Heart left ventricle (tissue), 13 donors: ENCODE data around the gene RREB1.

ENCODE experiments used
- POLR2A ChIP-seq, 2 donors: fragments of 450-650 bp; IDR thresholded peaks; one replicate each; pipeline ENCODE4 v1.6.1; 2017; ENCODE audit warnings: antibody characterized with exemption in 2 of 2, mild to moderate bottlenecking in 2 of 2, moderate library complexity in 2 of 2
- TF ChIP-seq, protein P1 (sequence below), 12 donors: fragments of 200-600 bp; sonication (generic) in 4 of 12; IDR thresholded peaks; one replicate each; pipeline versions ENCODE4 v1.5.0 to v1.8.0; 2018 to 2022; ENCODE audit warnings: antibody characterized with exemption in 12 of 12, mild to moderate bottlenecking in 5 of 12
- donor health status: ischemic (EF 13 %, LVEDD 7.1; RV severe dilation, severe dysfunction).
- donor health status: DM: no; HTN: yes; CAD: no.
- donor health status: DM: no; HTN: no; CAD: no.
- donor health status: ischemic (EF 25% LVEDD 6.9; RV normal size, moderate dysfunction).
- donor health status: ischemic (EF 25% LVEDD 5.7; RV mildly dilated, moderate dysfunction).
- donor health status: ischemic (EF 35%, LVEDD 5.7; RV mildly dilated, moderate dysfunction).
- donor health status: nonischemic (EF 11% LVEDD 7.7; RV severe dilation, severe dysfunction).
- donor health status: DM: yes; HTN: yes; CAD: no.
- donor health status: PGD.
- donor health status: ischemic (EF 29% LVEDD 5.4; RV normal size, mild dysfunction).
- donor health status: nonischemic (EF 23%, LVEDD 6.1; RV moderate dilation, normal function).

GRCh38 chr6:7246401-7247178 is 138.8 kb downstream of the RREB1 start:
- TF ChIP-seq, protein P1, sequence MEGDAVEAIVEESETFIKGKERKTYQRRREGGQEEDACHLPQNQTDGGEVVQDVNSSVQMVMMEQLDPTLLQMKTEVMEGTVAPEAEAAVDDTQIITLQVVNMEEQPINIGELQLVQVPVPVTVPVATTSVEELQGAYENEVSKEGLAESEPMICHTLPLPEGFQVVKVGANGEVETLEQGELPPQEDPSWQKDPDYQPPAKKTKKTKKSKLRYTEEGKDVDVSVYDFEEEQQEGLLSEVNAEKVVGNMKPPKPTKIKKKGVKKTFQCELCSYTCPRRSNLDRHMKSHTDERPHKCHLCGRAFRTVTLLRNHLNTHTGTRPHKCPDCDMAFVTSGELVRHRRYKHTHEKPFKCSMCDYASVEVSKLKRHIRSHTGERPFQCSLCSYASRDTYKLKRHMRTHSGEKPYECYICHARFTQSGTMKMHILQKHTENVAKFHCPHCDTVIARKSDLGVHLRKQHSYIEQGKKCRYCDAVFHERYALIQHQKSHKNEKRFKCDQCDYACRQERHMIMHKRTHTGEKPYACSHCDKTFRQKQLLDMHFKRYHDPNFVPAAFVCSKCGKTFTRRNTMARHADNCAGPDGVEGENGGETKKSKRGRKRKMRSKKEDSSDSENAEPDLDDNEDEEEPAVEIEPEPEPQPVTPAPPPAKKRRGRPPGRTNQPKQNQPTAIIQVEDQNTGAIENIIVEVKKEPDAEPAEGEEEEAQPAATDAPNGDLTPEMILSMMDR (IDR thresholded peaks at IDR 0.05): peak in 1 of 12 donors; percentile 2
- no peak for TF ChIP-seq POLR2A (IDR thresholded peaks at IDR 0.05)
